Trophoblast cell (in vitro differentiated cells and primary cell): ENCODE results near the gene CRYGS.
"Not testable (repeated sequence)": the region's sequence is repeated elsewhere in the genome, so short reads cannot be mapped to it uniquely, and the experiment has no call there.

Experiments used
- DNase-seq, 2 donors: peaks; one replicate each; pipeline ENCODE4 v3.0.0-alpha.2; 2016
- H2AFZ ChIP-seq: 2 replicates; pipeline ENCODE4 v1.6.1; 2013; ENCODE audit warnings: low read length, moderate library complexity, mild to moderate bottlenecking; ENCODE audit not compliant: insufficient read depth, poor library complexity
- H2AK5ac ChIP-seq: 2 replicates; pipeline ENCODE4 v1.6.1; 2013; ENCODE audit warnings: mild to moderate bottlenecking, low read length
- H2BK120ac ChIP-seq: 2 replicates; pipeline ENCODE4 v1.6.1; 2013; ENCODE audit warnings: low read length, mild to moderate bottlenecking, moderate library complexity; ENCODE audit not compliant: insufficient read depth, poor library complexity
- H2BK12ac ChIP-seq: 2 replicates; pipeline ENCODE4 v1.6.1; 2013; ENCODE audit warnings: mild to moderate bottlenecking, low read length, moderate library complexity
- H2BK5ac ChIP-seq: 2 replicates; pipeline ENCODE4 v1.6.1; 2013; ENCODE audit warnings: low read length, low read depth, moderate library complexity, mild to moderate bottlenecking; ENCODE audit not compliant: poor library complexity
- H3K14ac ChIP-seq: 2 replicates; pipeline ENCODE4 v1.6.1; 2013; ENCODE audit warnings: mild to moderate bottlenecking, low read length
- H3K18ac ChIP-seq: 2 replicates; pipeline ENCODE4 v1.6.1; 2013; ENCODE audit warnings: mild to moderate bottlenecking, low read length
- H3K23ac ChIP-seq: 2 replicates; pipeline ENCODE4 v1.6.1; 2013; ENCODE audit warnings: low read length
- H3K27ac ChIP-seq: 2 replicates; pipeline ENCODE4 v1.5.1; 2013; ENCODE audit warnings: low read depth, mild to moderate bottlenecking, inconsistent platforms, low read length, moderate library complexity
- H3K27me3 ChIP-seq: 2 replicates; pipeline ENCODE4 v1.6.1; 2013; ENCODE audit warnings: inconsistent platforms, mild to moderate bottlenecking, low read length, moderate library complexity; ENCODE audit not compliant: insufficient read depth
- H3K36me3 ChIP-seq, 2 experiments: 1 replicate in 1 of 2; 2 replicates in 1 of 2; pipeline ENCODE4 v1.6.1; 2013; ENCODE audit warnings: low read length in 2 of 2, mild to moderate bottlenecking in 2 of 2, moderate library complexity in 1 of 2; ENCODE audit not compliant: insufficient read depth in 2 of 2, control insufficient read depth in 1 of 2
- H3K4ac ChIP-seq: 2 replicates; pipeline ENCODE4 v1.6.1; 2013; ENCODE audit warnings: low read depth, mild to moderate bottlenecking, low read length, moderate library complexity
- H3K4me1 ChIP-seq, 2 experiments: 1 replicate in 1 of 2; 2 replicates in 1 of 2; pipeline ENCODE4 v1.6.1; 2013; ENCODE audit warnings: low read length in 2 of 2, mild to moderate bottlenecking in 2 of 2, moderate library complexity in 1 of 2; ENCODE audit not compliant: insufficient read depth in 2 of 2, control insufficient read depth in 1 of 2
- H3K4me2 ChIP-seq: 2 replicates; pipeline ENCODE4 v1.6.1; 2013; ENCODE audit warnings: inconsistent platforms, mild to moderate bottlenecking, low read length, moderate library complexity
- H3K4me3 ChIP-seq: 2 replicates; pipeline ENCODE4 v1.5.1; 2013; ENCODE audit warnings: mild to moderate bottlenecking, low read depth, low read length, inconsistent platforms
- H3K79me1 ChIP-seq: one replicate; pipeline ENCODE4 v1.6.1; 2013; ENCODE audit warnings: low read length
- H3K79me2 ChIP-seq: 2 replicates; pipeline ENCODE4 v1.6.1; 2013; ENCODE audit warnings: low read length, mild to moderate bottlenecking; ENCODE audit not compliant: control insufficient read depth, insufficient read depth, poor library complexity
- H3K9ac ChIP-seq: 2 replicates; pipeline ENCODE4 v1.6.1; 2013; ENCODE audit warnings: mild to moderate bottlenecking, low read length
- H3K9me3 ChIP-seq: 2 replicates; pipeline ENCODE4 v1.6.1; 2013; ENCODE audit warnings: low read depth, mild to moderate bottlenecking, control low read depth, inconsistent platforms, low read length; ENCODE audit not compliant: insufficient read depth
- H4K12ac ChIP-seq: 2 replicates; pipeline ENCODE4 v1.6.1; 2013; ENCODE audit warnings: low read depth, mild to moderate bottlenecking, low read length, moderate library complexity
- H4K8ac ChIP-seq: 2 replicates; pipeline ENCODE4 v1.6.1; 2013; ENCODE audit warnings: low read depth, mild to moderate bottlenecking, low read length, moderate library complexity
- H4K91ac ChIP-seq: one replicate; pipeline ENCODE4 v1.6.1; 2013; ENCODE audit warnings: low read depth, mild to moderate bottlenecking, low read length, moderate library complexity
- WGBS: extraction: QIAGEN DNeasy Blood & Tissue Kit; methylation state at CpG from one replicate; pipeline ENCODE4 v1.1.7; 2013; ENCODE audit warnings: missing lambda C conversion rate; ENCODE audit not compliant: insufficient read length, insufficient coverage; ENCODE audit errors: extremely low coverage; 5-methylcytosine and 5-hydroxymethylcytosine counted together

The CRYGS gene

GRCh38 chr3:186534113-186534669 lies 10.0 kb downstream of the CRYGS start:
- Histone ChIP-seq H3K27me3 (no peaks in the 10 kb centered on the region), H3K14ac (no peak overlapping the region), H3K36me3 (no peaks in the 10 kb centered on the region), H3K27ac (no peak overlapping the region), H3K18ac (no peak overlapping the region), H2BK12ac (no peak overlapping the region), H4K91ac (no peak overlapping the region), H4K8ac (no peak overlapping the region), H3K4me3 (no peak overlapping the region), H3K9ac (no peak overlapping the region), H2AK5ac (no peak overlapping the region), H2BK5ac (no peak overlapping the region), H3K4me2 (no peak overlapping the region), H3K9me3 (no peaks in the 10 kb centered on the region), H4K12ac (no peak overlapping the region), H3K79me2 (no peaks in the 10 kb centered on the region), H2AFZ (no peak overlapping the region), H2BK120ac (no peak overlapping the region), H3K23ac (no peak overlapping the region), H3K4me1 (no peaks in the 10 kb centered on the region), H3K79me1 (no peaks in the 10 kb centered on the region), H3K4ac (no peak overlapping the region)
- DNase-seq = peak in 1 of 2 donors; percentile 22
- no CpG with 5 or more reads among the region's 6 CpGs for WGBS

GRCh38 chr3:186532598-186533072 lies 11.5 kb downstream of the CRYGS start:
- Histone ChIP-seq H2AK5ac (no peak overlapping the region), H2BK5ac (no peak overlapping the region), H4K12ac (no peak overlapping the region), H3K4ac (no peak overlapping the region), H2AFZ (no peak overlapping the region), H2BK120ac (no peak overlapping the region), H3K9me3 (no peaks in the 10 kb centered on the region), H3K79me1 (no peaks in the 10 kb centered on the region), H3K79me2 (no peaks in the 10 kb centered on the region), H4K8ac (no peak overlapping the region), H3K18ac (no peak overlapping the region), H3K4me1 (no peaks in the 10 kb centered on the region), H4K91ac (no peak overlapping the region), H3K27ac (no peak overlapping the region), H3K27me3 (no peaks in the 10 kb centered on the region), H3K4me3 (no peak overlapping the region), H2BK12ac (no peak overlapping the region), H3K9ac (no peak overlapping the region), H3K4me2 (no peak overlapping the region), H3K23ac (no peak overlapping the region), H3K36me3 (no peaks in the 10 kb centered on the region), H3K14ac (no peak overlapping the region)
- no peak for DNase-seq
- no CpG with 5 or more reads among the region's 1 CpG for WGBS

- H2BK12ac ChIP-seq, H2AFZ ChIP-seq, H3K79me1 ChIP-seq, H3K18ac ChIP-seq, H4K91ac ChIP-seq, H4K8ac ChIP-seq, H3K9me3 ChIP-seq, H3K27me3 ChIP-seq, H3K9ac ChIP-seq, H2AK5ac ChIP-seq, H2BK120ac ChIP-seq, H3K14ac ChIP-seq, DNase-seq, H3K4ac ChIP-seq, H3K36me3 ChIP-seq, H3K4me2 ChIP-seq, H3K4me1 ChIP-seq, H3K4me3 ChIP-seq, H3K23ac ChIP-seq, H2BK5ac ChIP-seq, H3K27ac ChIP-seq, H4K12ac ChIP-seq, H3K79me2 ChIP-seq: not testable (repeated sequence)
- no CpG with 5 or more reads among the region's 3 CpGs for WGBS
These were observed 12.5 kb downstream of the CRYGS start for GRCh38 chr3:186531694-186532093.

GRCh38 chr3:186530415-186530814 lies 13.8 kb downstream of the CRYGS start:
- no peak overlapping the region for H2BK12ac ChIP-seq
- DNase-seq = no peak

More at GRCh38 chr3:186530415-186530814, 13.8 kb downstream of the CRYGS start:
- Histone ChIP-seq H3K79me2 (no peaks in the 10 kb centered on the region), H3K4me2 (no peak overlapping the region), H3K18ac (no peak overlapping the region), H4K12ac (no peak overlapping the region), H3K79me1 (no peaks in the 10 kb centered on the region), H3K4me1 (no peaks in the 10 kb centered on the region), H3K14ac (no peak overlapping the region), H3K4me3 (no peak overlapping the region), H4K91ac (no peak overlapping the region), H2BK120ac (no peak overlapping the region), H3K23ac (no peak overlapping the region), H4K8ac (no peak overlapping the region), H2AK5ac (no peak overlapping the region), H3K27me3 (no peaks in the 10 kb centered on the region), H3K27ac (no peak overlapping the region), H3K9me3 (no peaks in the 10 kb centered on the region), H3K9ac (no peak overlapping the region), H2AFZ (no peak overlapping the region), H3K36me3 (no peaks in the 10 kb centered on the region), H2BK5ac (no peak overlapping the region), H3K4ac (no peak overlapping the region)
